Ramos (cell line): ENCODE data around the gene FBXL14.
"Not testable (repeated sequence)": the region's sequence is repeated elsewhere in the genome, so short reads cannot be mapped to it uniquely, and the experiment has no call there.

ENCODE experiments used
- in situ Hi-C: fragments of 300-500 bp; cut with MboI; formaldehyde crosslinking; loops from one replicate; pipeline ENCODE4 v1.14.3; 2022; ENCODE audit warnings: low sequenced_read_pairs; ENCODE audit not compliant: unreplicated experiment

Gene FBXL14

DNA sequence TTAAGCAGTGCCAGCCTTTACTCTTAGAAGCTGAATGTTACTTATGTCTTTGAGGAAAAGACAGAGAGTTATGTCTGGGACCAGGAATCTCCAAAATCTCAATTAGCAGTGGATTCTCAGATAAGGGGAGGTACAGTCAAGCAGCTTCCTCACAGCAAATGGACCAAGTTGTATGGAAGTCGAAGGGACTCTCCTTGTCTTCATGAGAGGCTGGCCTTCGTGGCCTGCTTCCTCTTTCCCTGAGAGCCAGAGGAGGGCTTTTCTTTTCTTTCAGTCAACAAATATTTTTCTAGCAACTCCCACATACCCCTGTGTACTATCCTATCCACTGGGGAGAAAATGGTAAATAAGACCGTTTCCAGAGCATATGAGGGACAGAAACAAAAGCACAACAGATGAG, 28.0 kb upstream of the FBXL14 start:
- in situ Hi-C loops, result no loop called here

DNA sequence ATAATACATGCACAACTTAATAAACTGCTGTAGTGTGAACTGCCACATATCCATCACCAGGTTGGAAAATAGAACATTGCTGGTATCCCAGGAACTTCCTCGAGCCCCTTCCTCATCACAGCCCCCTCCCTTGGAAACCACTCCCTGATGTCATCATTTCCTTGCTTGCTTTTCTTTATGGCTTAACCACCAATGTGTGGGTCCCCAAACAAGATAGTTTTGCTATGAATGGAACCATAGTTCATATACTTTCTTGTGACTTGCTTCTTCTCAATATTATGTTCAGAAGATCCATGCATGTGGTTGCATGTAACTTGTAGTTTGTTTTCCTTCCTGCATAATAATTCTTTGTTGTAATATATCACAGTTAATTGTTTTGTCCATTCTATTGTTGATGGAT, 25.7 kb upstream of the FBXL14 start:
- in situ Hi-C loops, result no loop called here

GRCh38 chr12:1619587-1619986, 25.2 kb upstream of the FBXL14 start:
- in situ Hi-C loops, result no loop called here

DNA sequence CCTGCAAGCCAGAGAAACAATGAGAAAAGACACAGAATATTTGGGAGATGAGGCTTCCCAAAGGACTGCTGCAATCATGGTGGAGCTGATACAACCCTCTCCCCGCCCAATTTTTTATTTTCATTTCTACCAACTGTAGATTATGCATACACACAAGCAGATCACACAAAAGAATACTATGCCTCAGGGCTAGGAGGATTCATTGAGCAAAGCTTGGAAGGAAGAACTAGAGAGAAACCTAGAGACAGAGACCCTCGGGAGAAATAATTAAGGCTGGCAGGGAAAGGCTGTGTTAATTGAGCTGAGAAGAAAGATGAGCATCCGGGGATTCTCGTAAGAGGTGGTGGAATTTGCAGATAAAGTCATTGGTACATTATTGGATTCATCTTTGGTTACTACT, 24.8 kb upstream of the FBXL14 start:
- in situ Hi-C loops, result no loop called here

- in situ Hi-C loops, result no loop called here
Observed at GRCh38 chr12:1618489-1618888, 24.1 kb upstream of the FBXL14 start.

DNA sequence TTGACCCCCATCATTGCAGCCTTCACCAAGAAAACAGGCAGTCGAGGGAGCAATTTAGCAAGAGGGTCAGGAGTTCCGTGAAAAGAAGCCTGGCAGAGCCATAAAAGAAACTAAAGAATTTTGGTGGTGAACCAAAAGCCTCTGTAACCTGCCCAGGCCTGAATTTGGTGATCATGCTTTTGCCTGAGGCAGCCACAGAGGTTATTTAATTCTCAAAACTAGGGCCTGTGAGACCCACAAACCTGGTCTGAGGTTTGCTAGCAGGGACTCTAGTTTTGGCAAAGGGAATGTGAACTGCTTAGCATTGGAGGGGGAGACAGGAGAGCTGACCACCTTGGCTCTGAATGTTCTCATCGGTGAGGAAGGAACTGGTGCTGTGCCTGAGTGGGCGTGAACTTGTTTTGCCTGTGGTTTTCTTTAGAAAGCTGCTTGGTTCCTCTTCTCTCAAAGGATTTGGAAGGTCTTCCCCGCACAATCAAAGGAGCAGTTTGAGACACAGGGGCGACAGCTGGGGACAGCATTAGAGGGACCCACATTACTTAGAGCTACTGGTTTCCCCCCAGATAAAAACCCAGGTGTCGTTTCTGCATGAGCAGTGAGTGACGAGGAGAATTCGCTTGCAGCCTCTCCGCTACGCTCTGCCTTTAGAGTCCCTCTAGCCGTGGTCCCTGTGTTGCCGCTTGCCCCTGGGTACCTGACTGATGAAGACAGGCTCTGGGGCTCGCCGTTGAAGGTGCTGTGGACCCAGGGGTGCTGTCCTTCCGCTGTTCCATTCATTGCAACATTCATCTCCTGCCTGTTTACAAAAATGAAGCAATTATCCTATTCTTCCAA, 22.1 kb upstream of the FBXL14 start:
- in situ Hi-C loops, result no loop called here

- in situ Hi-C loops, result no loop called here
Observed at GRCh38 chr12:1614360-1614759, 20.0 kb upstream of the FBXL14 start.

DNA sequence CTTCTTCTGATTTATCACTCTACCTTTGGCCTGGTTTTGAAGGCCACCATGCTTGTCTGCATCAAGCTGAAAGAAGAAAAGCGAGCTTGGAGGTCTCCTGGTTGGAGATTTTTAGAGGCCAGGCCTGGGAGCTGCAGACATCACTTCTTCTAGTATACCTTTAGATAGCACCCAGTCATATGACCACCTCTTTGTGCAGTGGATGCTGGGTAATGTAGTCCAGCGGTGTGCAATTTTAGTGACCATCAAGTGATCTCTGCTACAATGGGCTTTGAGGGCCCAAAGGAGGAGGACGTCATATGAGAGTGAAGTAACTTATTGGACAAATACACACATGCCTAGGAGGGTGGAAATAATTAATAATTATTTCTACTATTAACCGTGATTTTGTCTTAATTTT, 19.5 kb upstream of the FBXL14 start:
- in situ Hi-C loops, result no loop called here

DNA sequence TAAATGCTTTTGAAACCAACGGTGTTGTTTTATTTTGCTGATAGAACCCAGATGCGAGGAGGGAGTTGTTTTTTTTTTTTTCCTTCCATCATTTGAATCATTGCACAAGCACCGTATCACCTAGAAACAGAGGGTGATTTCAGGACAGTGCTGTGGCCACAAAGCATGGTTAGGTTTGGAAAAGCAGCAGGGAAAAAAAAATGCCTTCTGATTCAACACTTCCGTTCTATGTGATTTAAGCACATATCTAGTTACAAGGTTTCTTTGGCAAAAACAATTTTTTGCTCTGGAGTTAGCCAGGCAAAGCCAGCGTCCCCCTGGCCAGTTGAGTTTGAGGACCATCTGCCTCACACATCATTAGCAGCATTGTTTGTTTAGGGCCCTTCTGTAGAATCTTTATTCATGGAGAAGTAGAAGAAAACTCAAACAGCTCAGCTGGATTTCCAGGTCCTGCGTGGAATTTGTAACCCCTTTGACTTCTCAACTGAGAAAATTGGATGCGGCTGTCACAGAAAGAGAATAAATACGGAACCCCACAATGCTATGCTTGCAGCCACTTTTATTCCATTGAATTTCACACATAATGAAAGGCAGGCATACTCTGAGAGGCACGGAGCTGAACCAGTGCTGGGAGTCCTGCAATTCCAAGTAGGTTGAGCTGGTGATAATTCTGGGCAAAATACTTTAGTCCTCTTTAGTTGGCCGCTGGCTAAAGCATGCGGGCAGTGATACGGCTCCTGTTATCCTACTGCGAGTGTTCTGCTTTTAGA, 17.6 kb upstream of the FBXL14 start:
- in situ Hi-C loops, result no loop called here

GRCh38 chr12:1610072-1610643, 15.8 kb upstream of the FBXL14 start:
- in situ Hi-C loops, result no loop called here

DNA sequence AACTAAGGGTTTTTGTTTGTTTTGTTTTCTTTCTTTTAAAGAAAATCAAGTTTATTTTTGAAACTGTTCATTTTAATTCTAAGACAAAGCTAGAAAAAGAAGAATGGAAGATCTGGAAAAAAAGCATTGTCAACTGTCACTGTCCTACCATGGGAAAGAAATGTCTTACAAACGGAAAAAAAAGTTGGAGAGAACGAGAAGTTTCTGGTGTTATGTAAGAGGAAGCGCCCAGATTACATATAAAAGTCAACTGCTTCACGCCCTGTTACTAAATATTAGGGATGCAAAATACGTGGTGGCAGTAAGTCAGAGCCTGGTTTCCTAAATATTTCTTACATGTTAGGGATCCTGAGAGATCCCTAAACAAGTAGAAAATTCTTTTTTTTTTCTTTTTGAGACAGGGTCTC, 14.3 kb upstream of the FBXL14 start:
- in situ Hi-C loops, result no loop called here

GRCh38 chr12:1607940-1608712, 13.7 kb upstream of the FBXL14 start:
- in situ Hi-C loops, result no loop called here

DNA sequence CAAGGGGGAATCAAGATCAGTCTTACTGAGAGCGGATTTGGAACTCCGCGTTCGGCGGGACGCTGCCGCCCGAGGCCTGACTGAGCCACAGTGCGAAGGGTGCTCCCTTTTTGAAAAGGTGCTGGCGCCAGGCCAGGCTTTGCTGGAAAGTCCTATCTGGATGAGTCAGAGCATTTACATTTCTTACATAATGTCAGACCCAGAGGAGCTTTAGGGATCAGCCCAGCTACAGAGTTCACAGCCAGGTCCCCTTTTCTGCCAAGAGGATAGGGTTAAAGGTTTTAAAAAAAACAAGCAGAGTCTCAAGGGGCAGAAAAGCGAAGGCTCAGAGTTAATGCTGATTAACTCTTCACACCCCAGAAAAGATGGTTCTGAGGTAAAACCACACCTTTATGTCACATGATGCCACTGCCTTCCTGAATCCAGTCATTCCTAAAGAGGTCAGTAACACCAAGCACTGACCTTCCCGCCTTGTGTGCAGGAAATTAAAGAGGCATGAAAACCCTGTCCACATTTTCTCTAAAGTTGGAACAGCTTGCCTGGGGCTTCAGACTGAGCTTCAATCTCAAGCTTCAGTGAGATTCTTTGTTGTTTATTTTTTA, 11.7 kb upstream of the FBXL14 start:
- in situ Hi-C loops, result no loop called here

GRCh38 chr12:1605129-1606020, 11.0 kb upstream of the FBXL14 start:
- in situ Hi-C loops, result no loop called here

DNA sequence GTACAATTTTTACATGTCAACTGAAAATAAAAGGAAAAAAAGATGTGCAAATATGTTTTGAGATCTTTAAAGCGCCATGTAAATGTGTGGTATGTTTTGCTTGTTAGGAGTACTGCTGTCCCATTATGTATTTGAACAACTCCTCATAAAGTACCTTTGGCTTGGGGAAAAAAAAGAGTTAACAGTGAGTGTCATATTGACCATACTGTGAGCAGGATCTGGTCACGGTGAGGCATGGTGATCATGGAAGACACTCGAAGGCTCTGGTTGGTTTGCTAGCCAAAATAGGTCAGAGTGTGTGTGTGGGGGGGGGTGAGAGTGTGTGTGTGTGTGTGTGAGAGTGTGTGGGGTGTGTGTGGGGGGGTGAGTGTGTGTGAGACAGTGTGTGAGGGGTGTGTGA, 10.1 kb upstream of the FBXL14 start:
- in situ Hi-C loops, result no loop called here

DNA sequence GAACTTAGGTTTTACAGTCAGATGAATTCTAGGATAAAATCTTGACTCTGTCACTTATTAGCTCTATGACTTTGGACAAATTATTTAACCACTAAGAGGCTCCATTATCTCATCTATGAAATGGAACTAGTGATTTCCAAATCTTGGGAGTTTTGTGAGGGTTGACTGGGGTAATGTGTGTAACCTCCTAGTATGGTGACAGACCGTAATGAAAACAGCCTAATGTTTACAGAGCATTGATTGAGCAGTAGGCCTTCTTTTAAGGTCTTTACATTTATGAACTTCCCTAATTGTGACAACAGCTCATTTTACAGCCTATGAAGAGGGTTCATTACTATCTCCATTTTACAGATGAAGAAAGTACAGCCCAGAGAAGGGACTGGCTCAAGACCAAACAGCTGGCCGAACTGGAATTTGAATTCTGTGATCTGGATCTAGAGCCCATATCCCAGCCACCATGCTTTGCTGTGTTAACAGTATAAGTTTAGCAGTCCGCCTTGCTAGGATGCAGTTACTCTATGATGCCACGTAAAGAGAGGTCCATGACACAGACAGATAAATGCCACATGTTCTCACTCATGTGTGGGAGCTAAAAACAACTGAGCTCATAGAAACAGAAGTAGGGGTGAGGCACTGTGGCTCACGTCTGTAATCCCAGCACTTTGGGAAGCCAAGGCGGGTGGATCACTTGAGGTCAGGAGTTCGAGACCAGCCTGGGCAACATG, 9.1 kb upstream of the FBXL14 start:
- in situ Hi-C loops, result no loop called here

GRCh38 chr12:1602706-1603105, 8.3 kb upstream of the FBXL14 start:
- in situ Hi-C loops, result not testable (repeated sequence)

GRCh38 chr12:1598757-1599156, 4.4 kb upstream of the FBXL14 start:
- in situ Hi-C loops, result no loop called here
